SK-N-SH (cell line): ENCODE measurements around the gene PPP1R3G. TPM values are rescaled to one million over a fixed set of nuclear protein-coding genes. Genes with fewer than 3 reads are reported as not detected.

Experiments used
- CTCF ChIA-PET: fragments of 300-600, 350-600 bp; formaldehyde crosslinking; extraction: SDS; loops from one replicate; lab custom pipeline; 2021; lab: Yijun Ruan, JAX
- POLR2A ChIA-PET: fragments of 350-600 bp; sonication (Branson Sonifier 250); formaldehyde crosslinking; extraction: SDS; loops from one replicate; lab custom pipeline; 2020; ENCODE audit warnings: antibody characterized with exemption, inconsistent platforms; lab: Yijun Ruan, JAX
- DNase-seq: peaks from one replicate; pipeline ENCODE4 v3.0.0; 2012
- H2AFZ ChIP-seq: fragments of 200-600 bp; sonication (generic); 2 replicates; pipeline ENCODE4 v1.8.1; 2016; ENCODE audit warnings: antibody characterized with exemption, mild to moderate bottlenecking, low read depth
- H3F3A ChIP-seq: fragments of 200-600 bp; sonication (generic); replicated peaks from 2 replicates; pipeline ENCODE3; 2016; ENCODE audit warnings: antibody characterized with exemption, mild to moderate bottlenecking; ENCODE audit not compliant: insufficient read depth
- H3K27ac ChIP-seq, 2 experiments: fragments of 200-500 bp in 1 of 2; fragments of 200-600 bp in 1 of 2; sonication (Bioruptor generic) in 1 of 2; sonication (generic), shearing (Covaris generic) in 1 of 2; 2 replicates each; pipeline versions ENCODE4 v1.5.1 to v1.6.1; 2014 to 2016; ENCODE audit warnings: low read depth in 2 of 2, inconsistent platforms in 1 of 2, low read length in 1 of 2, mild to moderate bottlenecking in 1 of 2, mixed read lengths in 1 of 2
- H3K27me3 ChIP-seq: fragments of 200-600 bp; sonication (generic), shearing (Covaris generic); 2 replicates; pipeline ENCODE4 v1.6.1; 2016; ENCODE audit warnings: mixed run types; ENCODE audit not compliant: insufficient read depth
- H3K36me3 ChIP-seq, 2 experiments: fragments of 200-500 bp in 1 of 2; fragments of 200-600 bp in 1 of 2; sonication (Bioruptor generic) in 1 of 2; sonication (generic) in 1 of 2; replicated peaks in 1 of 2; 2 replicates each; pipeline versions ENCODE3 to v1.5.1; 2014 to 2016; ENCODE audit warnings: low read length in 1 of 2, mild to moderate bottlenecking in 1 of 2; ENCODE audit not compliant: insufficient read depth in 2 of 2, control insufficient read depth in 1 of 2
- H3K4me1 ChIP-seq, 2 experiments: fragments of 200-500 bp in 1 of 2; fragments of 200-600 bp in 1 of 2; sonication (Bioruptor generic) in 1 of 2; sonication (generic), shearing (Covaris generic) in 1 of 2; 2 replicates each; pipeline versions ENCODE4 v1.5.1 to v1.6.1; 2014 to 2016; ENCODE audit warnings: low read depth in 1 of 2, low read length in 1 of 2, mixed run types in 1 of 2; ENCODE audit not compliant: insufficient read depth in 2 of 2, control insufficient read depth in 1 of 2
- H3K4me2 ChIP-seq: fragments of 200-600 bp; sonication (generic), shearing (Covaris generic); 2 replicates; pipeline ENCODE4 v1.6.1; 2017; ENCODE audit warnings: mixed run types
- H3K4me3 ChIP-seq, 2 experiments: fragments of 200-500 bp in 1 of 2; fragments of 200-600 bp in 1 of 2; sonication (Bioruptor generic) in 1 of 2; sonication (generic), shearing (Covaris generic) in 1 of 2; 2 replicates each; pipeline versions ENCODE4 v1.5.1 to v1.8.1; 2014 to 2016; ENCODE audit warnings: low read depth in 2 of 2, inconsistent platforms in 1 of 2, low read length in 1 of 2, mild to moderate bottlenecking in 1 of 2, mixed read lengths in 1 of 2, moderate library complexity in 1 of 2
- H3K79me2 ChIP-seq: fragments of 200-600 bp; sonication (generic); 2 replicates; pipeline ENCODE4 v1.8.1; 2017; ENCODE audit warnings: mild to moderate bottlenecking; ENCODE audit not compliant: insufficient read depth
- H3K9ac ChIP-seq: fragments of 200-600 bp; sonication (generic); 2 replicates; pipeline ENCODE4 v1.6.1; 2017; ENCODE audit warnings: mixed run types
- H3K9me2 ChIP-seq: fragments of 200-600 bp; sonication (generic); 2 replicates; pipeline ENCODE4 v1.6.1; 2017; ENCODE audit warnings: mixed run types
- H3K9me3 ChIP-seq: fragments of 200-600 bp; sonication (generic); 2 replicates; pipeline ENCODE4 v1.6.1; 2017; ENCODE audit warnings: mixed run types, mild to moderate bottlenecking, moderate library complexity
- H4K20me1 ChIP-seq: fragments of 200-600 bp; sonication (generic); 2 replicates; pipeline ENCODE4 v1.6.1; 2017; ENCODE audit warnings: mild to moderate bottlenecking, mixed run types; ENCODE audit not compliant: insufficient read depth
- CHD2 ChIP-seq: fragments of 150-350 bp; IDR thresholded peaks from 2 replicates; pipeline ENCODE4 v1.6.1; 2018; ENCODE audit warnings: low read length; ENCODE audit not compliant: partially characterized antibody
- ELF1 ChIP-seq: IDR thresholded peaks from 2 replicates; pipeline ENCODE4 v1.4.0; 2012
- EP300 ChIP-seq, 2 experiments: IDR thresholded peaks; 2 replicates each; pipeline versions ENCODE4 v1.4.0 to v1.6.1; 2012; ENCODE audit warnings: borderline replicate concordance in 1 of 2, low read depth in 1 of 2, low read length in 1 of 2
- EZH2phosphoT487 ChIP-seq: fragments of 200-600 bp; sonication (generic); IDR thresholded peaks from 2 replicates; pipeline ENCODE4 v1.6.1; 2017; ENCODE audit warnings: low read depth, mixed run types, mild to moderate bottlenecking, antibody characterized with exemption, moderate library complexity, borderline replicate concordance
- FOSL2 ChIP-seq: IDR thresholded peaks from 2 replicates; pipeline ENCODE4 v1.4.0; 2012; ENCODE audit warnings: low read depth, mild to moderate bottlenecking, moderate library complexity, borderline replicate concordance
- FOXJ3 ChIP-seq: sonication (generic); formaldehyde crosslinking; IDR thresholded peaks from 2 replicates; pipeline ENCODE4 v1.5.1; 2020; ENCODE audit warnings: mild to moderate bottlenecking, missing genetic modification reagents
- GABPA ChIP-seq: IDR thresholded peaks from 2 replicates; pipeline ENCODE4 v1.4.0; 2012; ENCODE audit warnings: low read depth, mild to moderate bottlenecking
- GATA2 ChIP-seq: sonication (generic); formaldehyde crosslinking; IDR thresholded peaks from 2 replicates; pipeline ENCODE4 v1.5.0; 2020; ENCODE audit warnings: mild to moderate bottlenecking, missing genetic modification reagents
- JUND ChIP-seq: IDR thresholded peaks from 2 replicates; pipeline ENCODE4 v1.4.0; 2012
- POLR2AphosphoS5 ChIP-seq: IDR thresholded peaks from 2 replicates; pipeline ENCODE4 v1.6.1; 2012; ENCODE audit warnings: low read depth, low read length
- RXRA ChIP-seq: IDR thresholded peaks from 2 replicates; pipeline ENCODE4 v1.4.0; 2012; ENCODE audit warnings: low read depth, mild to moderate bottlenecking, borderline replicate concordance
- SIN3A ChIP-seq: IDR thresholded peaks from 2 replicates; pipeline ENCODE4 v1.6.1; 2012; ENCODE audit warnings: low read depth, mild to moderate bottlenecking, low read length, moderate library complexity, borderline replicate concordance
- SMC3 ChIP-seq: IDR thresholded peaks from 2 replicates; pipeline ENCODE4 v1.6.1; 2012; ENCODE audit warnings: low read depth, low read length, improper control_type of control experiment
- TAF1 ChIP-seq: IDR thresholded peaks from 2 replicates; pipeline ENCODE4 v1.6.1; 2012; ENCODE audit warnings: low read depth, mild to moderate bottlenecking, low read length, moderate library complexity, borderline replicate concordance
- YY1 ChIP-seq: IDR thresholded peaks from 2 replicates; pipeline ENCODE4 v1.4.0; 2012; ENCODE audit warnings: low read depth, mild to moderate bottlenecking
- WGBS: methylation state at CpG from one replicate; pipeline ENCODE4 v1.1.6; 2017; ENCODE audit warnings: low lambda C conversion rate; 5-methylcytosine and 5-hydroxymethylcytosine counted together
- polyA plus RNA-seq, 3 experiments: library from polyadenylated mRNA; depleted of rRNA; stranded (reverse); fragments of >200 nt; gene quantifications; 2 replicates each; pipeline ENCODE4 v1.2.3, GENCODE V29; 2012
- TF ChIP-seq, protein P1 (sequence below): IDR thresholded peaks from 2 replicates; pipeline ENCODE4 v1.4.0; 2012; ENCODE audit warnings: low read depth, borderline replicate concordance
- TF ChIP-seq, protein P2 (sequence below): IDR thresholded peaks from 2 replicates; pipeline ENCODE4; 2012

The PPP1R3G gene
- polyA plus RNA-seq, 1 of the 3 experiments (the other 2 are of a cell fraction) = 0.10 TPM

DNA sequence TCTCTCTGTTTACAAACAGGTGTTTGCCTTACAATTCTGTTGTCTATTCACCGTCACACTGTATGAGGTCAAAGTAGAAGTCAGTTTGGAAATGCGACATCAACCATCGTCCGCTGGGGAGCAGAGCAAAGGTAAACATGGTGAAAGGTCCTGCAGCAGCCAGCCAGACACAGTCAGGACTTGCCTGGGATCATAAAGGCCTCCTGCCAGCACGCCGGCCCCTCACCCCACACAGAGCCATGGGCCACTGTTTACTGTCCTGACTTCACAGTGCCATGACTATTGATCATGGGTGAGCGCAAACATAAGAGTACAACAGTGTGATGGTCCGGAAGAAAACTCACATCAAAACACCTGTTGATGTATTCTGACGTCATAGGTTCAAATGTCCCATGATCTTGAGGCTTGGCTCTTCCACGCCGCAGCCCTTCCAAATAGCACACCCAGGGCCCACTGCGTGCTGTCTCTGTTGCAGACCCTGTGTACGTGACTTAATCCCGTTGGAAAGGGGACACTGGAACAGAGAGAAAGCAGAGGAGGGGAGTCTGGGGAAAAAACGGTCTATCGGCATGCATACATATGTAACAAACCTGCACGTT lies 16.9 kb upstream of the PPP1R3G start:
- H3K4me2 ChIP-seq = no peak overlapping the region
- 87% methylated on average over 17 of the region's 17 CpGs for WGBS
- H3F3A ChIP-seq = no peaks in the 10 kb centered on the region
- no peaks in the 10 kb centered on the region for H3K27me3 ChIP-seq
- no peak overlapping the region for H3K9ac ChIP-seq
- H3K36me3 ChIP-seq = no peaks in the 10 kb centered on the region
- no peaks in the 10 kb centered on the region for H3K9me2 ChIP-seq
- no peaks in the 10 kb centered on the region for H3K9me3 ChIP-seq
- TF ChIP-seq TAF1 = no peak
- TF ChIP-seq EP300 (IDR thresholded peaks at IDR 0.05; ENCODE audit: borderline replicate concordance in 1 of 2, low read depth in 1 of 2, low read length in 1 of 2) = no peak
- no peak for TF ChIP-seq SMC3
- TF ChIP-seq, protein P1, sequence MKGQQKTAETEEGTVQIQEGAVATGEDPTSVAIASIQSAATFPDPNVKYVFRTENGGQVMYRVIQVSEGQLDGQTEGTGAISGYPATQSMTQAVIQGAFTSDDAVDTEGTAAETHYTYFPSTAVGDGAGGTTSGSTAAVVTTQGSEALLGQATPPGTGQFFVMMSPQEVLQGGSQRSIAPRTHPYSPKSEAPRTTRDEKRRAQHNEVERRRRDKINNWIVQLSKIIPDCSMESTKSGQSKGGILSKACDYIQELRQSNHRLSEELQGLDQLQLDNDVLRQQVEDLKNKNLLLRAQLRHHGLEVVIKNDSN = no peak
- TF ChIP-seq, protein P2, sequence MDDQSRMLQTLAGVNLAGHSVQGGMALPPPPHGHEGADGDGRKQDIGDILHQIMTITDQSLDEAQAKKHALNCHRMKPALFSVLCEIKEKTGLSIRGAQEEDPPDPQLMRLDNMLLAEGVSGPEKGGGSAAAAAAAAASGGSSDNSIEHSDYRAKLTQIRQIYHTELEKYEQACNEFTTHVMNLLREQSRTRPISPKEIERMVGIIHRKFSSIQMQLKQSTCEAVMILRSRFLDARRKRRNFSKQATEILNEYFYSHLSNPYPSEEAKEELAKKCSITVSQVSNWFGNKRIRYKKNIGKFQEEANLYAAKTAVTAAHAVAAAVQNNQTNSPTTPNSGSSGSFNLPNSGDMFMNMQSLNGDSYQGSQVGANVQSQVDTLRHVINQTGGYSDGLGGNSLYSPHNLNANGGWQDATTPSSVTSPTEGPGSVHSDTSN = no peak
- TF ChIP-seq YY1 = no peak
- no peak for TF ChIP-seq FOSL2
- no peak for TF ChIP-seq POLR2AphosphoS5
- TF ChIP-seq ELF1 = no peak
- H4K20me1 ChIP-seq = no peaks in the 10 kb centered on the region
- POLR2A ChIA-PET = no interaction called here
- DNase-seq = no peak
- H3K27ac ChIP-seq = no peak overlapping the region
- no peaks in the 10 kb centered on the region for H3K4me1 ChIP-seq
- CTCF ChIA-PET = no interaction called here
- no peak overlapping the region for H2AFZ ChIP-seq
- H3K79me2 ChIP-seq = no peaks in the 10 kb centered on the region
- H3K4me3 ChIP-seq = no peak overlapping the region

DNA sequence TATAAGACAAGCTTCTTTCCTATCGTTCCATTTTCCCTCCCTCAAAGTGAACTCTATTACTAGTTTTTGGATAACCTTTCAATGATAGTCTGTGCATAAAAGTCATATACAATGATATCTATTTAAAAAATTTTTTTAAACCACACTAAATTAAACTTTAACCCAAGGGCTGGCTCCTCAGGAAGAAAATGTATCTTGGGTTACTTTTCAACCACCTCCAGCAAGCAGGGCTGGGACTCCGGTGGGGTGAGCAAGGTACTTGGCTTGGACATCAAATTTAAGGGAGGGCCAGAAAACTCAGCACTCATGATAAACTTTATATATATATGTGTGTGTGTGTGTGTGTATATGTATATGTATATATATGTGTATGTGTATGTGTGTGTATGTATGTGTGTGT lies 13.9 kb upstream of the PPP1R3G start:
- H3K27me3 ChIP-seq = no peaks in the 10 kb centered on the region
- 81% methylated on average over 2 of the region's 2 CpGs for WGBS
- DNase-seq = no peak
- H3K4me3 ChIP-seq = no peak overlapping the region
- no peaks in the 10 kb centered on the region for H3K4me1 ChIP-seq
- CTCF ChIA-PET = no interaction called here
- H3K9ac ChIP-seq = no peak overlapping the region
- no peak overlapping the region for H3K27ac ChIP-seq
- H4K20me1 ChIP-seq = no peaks in the 10 kb centered on the region
- H3K9me2 ChIP-seq = no peaks in the 10 kb centered on the region
- H2AFZ ChIP-seq = no peak overlapping the region
- H3K9me3 ChIP-seq = no peaks in the 10 kb centered on the region
- no peaks in the 10 kb centered on the region for H3K36me3 ChIP-seq
- H3K79me2 ChIP-seq = no peaks in the 10 kb centered on the region
- H3K4me2 ChIP-seq = no peak overlapping the region
- no peaks in the 10 kb centered on the region for H3F3A ChIP-seq
- no peak for TF ChIP-seq JUND
- TF ChIP-seq, all 33 proteins: peak for 0
- POLR2A ChIA-PET = no interaction called here

DNA sequence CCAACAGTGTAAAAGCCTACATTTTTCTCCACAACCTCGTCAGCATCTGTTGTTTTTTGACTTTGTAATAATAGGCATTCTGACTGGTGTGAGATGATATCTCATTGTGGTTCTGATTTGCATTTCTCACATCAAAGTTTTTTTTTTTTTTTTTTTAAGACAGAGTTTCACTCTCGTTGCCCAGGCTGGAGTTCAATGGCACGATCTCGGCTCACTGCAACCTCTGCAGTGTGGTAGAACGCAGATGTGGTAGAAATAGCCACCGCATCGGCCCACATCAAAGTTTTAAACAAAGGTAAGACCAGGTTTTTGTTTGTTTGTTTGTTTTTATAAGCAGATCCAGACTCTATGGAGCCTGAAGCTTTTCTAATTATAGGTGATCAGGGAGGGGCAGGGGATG lies 12.7 kb upstream of the PPP1R3G start:
- Histone ChIP-seq H3K9me3 (no peaks in the 10 kb centered on the region), H3K27me3 (no peaks in the 10 kb centered on the region)
- POLR2A ChIA-PET = no interaction called here
- TF ChIP-seq SIN3A = no peak
- no peak for TF ChIP-seq RXRA
- TF ChIP-seq, protein P2 = no peak
- no peak for TF ChIP-seq FOXJ3
- TF ChIP-seq SMC3 = no peak
- TF ChIP-seq, protein P1 = no peak
- TF ChIP-seq GATA2 = no peak
- no peak for TF ChIP-seq POLR2AphosphoS5
- TF ChIP-seq CHD2 = no peak
- no peak for TF ChIP-seq EZH2phosphoT487
- TF ChIP-seq GABPA = no peak
- TF ChIP-seq, all 33 proteins: peak for 0
- H3K4me3 ChIP-seq = no peak overlapping the region
- CTCF ChIA-PET = no interaction called here
- H3K9ac ChIP-seq = no peak overlapping the region
- H3K27ac ChIP-seq = no peak overlapping the region
- no peaks in the 10 kb centered on the region for H3K9me2 ChIP-seq
- no peaks in the 10 kb centered on the region for H3K79me2 ChIP-seq
- no peak for DNase-seq
- 75% methylated on average over 7 of the region's 7 CpGs for WGBS
- H3K4me2 ChIP-seq = no peak overlapping the region
- no peaks in the 10 kb centered on the region for H4K20me1 ChIP-seq
- no peaks in the 10 kb centered on the region for H3F3A ChIP-seq
- no peaks in the 10 kb centered on the region for H3K36me3 ChIP-seq
- H3K4me1 ChIP-seq = no peaks in the 10 kb centered on the region
- no peak overlapping the region for H2AFZ ChIP-seq
